HCT116 (cell line): Measurements from ENCODE around the gene LEFTY2. TPM values are rescaled to one million over a fixed set of nuclear protein-coding genes. Genes with fewer than 3 reads are reported as not detected.
"Not testable (repeated sequence)": the region's sequence is repeated elsewhere in the genome, so short reads cannot be mapped to it uniquely, and the experiment has no call there.

Experiments used
- ATAC-seq: fragments of 200-7000 bp; cut with Tn5 transposase; 2 replicates; pipeline ENCODE4 v1.9.1; 2020; ENCODE audit warnings: mild to moderate bottlenecking, moderate library complexity
- BruUV-seq: library from RNA; stranded (reverse); fragments of 400-500 nt; replicated peaks from 2 replicates; lab custom pipeline; 2021; lab: Mats Ljungman, UMichigan
- CTCF ChIA-PET: fragments of 300-600 bp; sonication (Branson Sonifier 250); formaldehyde crosslinking; loops from one replicate; lab custom pipeline; 2021; ENCODE audit warnings: antibody characterized with exemption; lab: Charles Lee
- POLR2A ChIA-PET: fragments of 300-600, 350-600 bp; sonication (Branson Sonifier 250); formaldehyde crosslinking; loops from one replicate; lab custom pipeline; 2021; ENCODE audit warnings: antibody characterized with exemption; lab: Charles Lee
- RAD21 ChIA-PET, 2 experiments: fragments of 300-600 bp; sonication (Branson Sonifier 250); formaldehyde crosslinking; loops; one replicate each; lab custom pipeline; 2023; ENCODE audit warnings: low total read pairs in 2 of 2; ENCODE audit not compliant: uncharacterized antibody in 2 of 2, unreplicated experiment in 2 of 2, low non-redundant PET in 1 of 2; lab: Charles Lee
- DNase-seq: peaks from one replicate; pipeline ENCODE4 v3.0.0-alpha.2; 2010; ENCODE audit warnings: low read depth, low spot score
- H2AFZ ChIP-seq: fragments of 200-600 bp; shearing (Covaris generic), sonication (generic); 2 replicates; pipeline ENCODE4 v1.6.1; 2017; ENCODE audit warnings: low read depth, mixed run types, mixed read lengths, antibody characterized with exemption, low read length; ENCODE audit not compliant: poor library complexity, severe bottlenecking
- H3K27ac ChIP-seq: 2 replicates; pipeline ENCODE4 v1.5.1; 2012; ENCODE audit warnings: low read depth, low read length
- H3K27me3 ChIP-seq: fragments of 200-600 bp; sonication (generic); 2 replicates; pipeline ENCODE4 v1.6.1; 2016; ENCODE audit warnings: mixed run types, low read length, mixed read lengths; ENCODE audit not compliant: insufficient read depth
- H3K36me3 ChIP-seq, 2 experiments: fragments of 200-500 bp in 1 of 2; fragments of 200-600 bp in 1 of 2; sonication (Bioruptor generic) in 1 of 2; sonication (generic) in 1 of 2; 2 replicates each; pipeline versions ENCODE4 v1.5.1 to v1.6.1; 2014 to 2016; ENCODE audit warnings: low read length in 2 of 2, inconsistent platforms in 1 of 2, mixed read lengths in 1 of 2, mixed run types in 1 of 2; ENCODE audit not compliant: insufficient read depth in 2 of 2, control insufficient read depth in 1 of 2
- H3K4me1 ChIP-seq, 2 experiments: fragments of 200-600 bp in 1 of 2; sonication (generic) in 1 of 2; 2 replicates each; pipeline versions ENCODE4 v1.5.1 to v1.6.1; 2012 to 2017; ENCODE audit warnings: low read length in 2 of 2, inconsistent platforms in 1 of 2, mild to moderate bottlenecking in 1 of 2, mixed read lengths in 1 of 2, mixed run types in 1 of 2, moderate library complexity in 1 of 2; ENCODE audit not compliant: insufficient read depth in 2 of 2, control insufficient read depth in 1 of 2
- H3K4me2 ChIP-seq: fragments of 200-600 bp; sonication (generic); 2 replicates; pipeline ENCODE4 v1.6.1; 2017; ENCODE audit warnings: mixed run types, low read length, mixed read lengths
- H3K4me3 ChIP-seq, 2 experiments: fragments of 200-600 bp in 1 of 2; sonication (generic) in 1 of 2; replicated peaks in 1 of 2; 2 replicates each; pipeline ENCODE4 v1.5.1; 2011 to 2016; ENCODE audit warnings: low read length in 2 of 2, control low read depth in 1 of 2, low read depth in 1 of 2, mild to moderate bottlenecking in 1 of 2, mixed read lengths in 1 of 2, mixed run types in 1 of 2
- H3K79me2 ChIP-seq: fragments of 200-600 bp; sonication (generic); 2 replicates; pipeline ENCODE4 v1.6.1; 2017; ENCODE audit warnings: mild to moderate bottlenecking, mixed run types, low read length, moderate library complexity, mixed read lengths; ENCODE audit not compliant: insufficient read depth
- H3K9ac ChIP-seq: fragments of 200-600 bp; sonication (generic); 2 replicates; pipeline ENCODE4 v1.6.1; 2016; ENCODE audit warnings: low read length, mixed read lengths
- H3K9me2 ChIP-seq: fragments of 200-600 bp; sonication (generic), shearing (Covaris generic); 2 replicates; pipeline ENCODE4 v1.6.1; 2017; ENCODE audit warnings: mixed run types, mild to moderate bottlenecking, moderate library complexity; ENCODE audit not compliant: insufficient read depth
- H3K9me3 ChIP-seq, 2 experiments: fragments of 200-500 bp in 1 of 2; fragments of 200-600 bp in 1 of 2; sonication (Bioruptor generic) in 1 of 2; sonication (generic) in 1 of 2; 2 replicates each; pipeline ENCODE4 v1.6.1; 2014 to 2017; ENCODE audit warnings: low read length in 2 of 2, mixed read lengths in 2 of 2, inconsistent platforms in 1 of 2, low read depth in 1 of 2, mild to moderate bottlenecking in 1 of 2, mixed run types in 1 of 2, moderate library complexity in 1 of 2; ENCODE audit not compliant: control insufficient read depth in 1 of 2, insufficient read depth in 1 of 2
- H4K20me1 ChIP-seq: fragments of 200-600 bp; sonication (generic), shearing (Covaris generic); 2 replicates; pipeline ENCODE4 v1.6.1; 2017; ENCODE audit warnings: mixed run types, mild to moderate bottlenecking, moderate library complexity; ENCODE audit not compliant: insufficient read depth
- EGR1 ChIP-seq: IDR thresholded peaks from 2 replicates; pipeline ENCODE4 v1.6.1; 2012; ENCODE audit warnings: low read depth
- EZH2 ChIP-seq: fragments of 200-600 bp; sonication (generic); IDR thresholded peaks from 2 replicates; pipeline ENCODE4 v1.6.1; 2017; ENCODE audit warnings: antibody characterized with exemption, mixed run types
- JUND ChIP-seq: IDR thresholded peaks from 2 replicates; pipeline ENCODE4 v1.6.1; 2012
- POLR2AphosphoS5 ChIP-seq: IDR thresholded peaks from 2 replicates; pipeline ENCODE4 v1.6.1; 2011; ENCODE audit warnings: mild to moderate bottlenecking, low read depth, low read length, moderate library complexity
- RAD21 ChIP-seq: IDR thresholded peaks from 2 replicates; pipeline ENCODE4 v1.6.1; 2012; ENCODE audit warnings: low read depth, mild to moderate bottlenecking
- SP1 ChIP-seq: IDR thresholded peaks from 2 replicates; pipeline ENCODE4 v1.6.1; 2012; ENCODE audit warnings: low read depth
- SRF ChIP-seq: IDR thresholded peaks from 2 replicates; pipeline ENCODE4 v1.6.1; 2012; ENCODE audit warnings: low read depth
- TCF7L2 ChIP-seq: IDR thresholded peaks from 2 replicates; pipeline ENCODE4 v1.7.0; 2011; ENCODE audit warnings: borderline replicate concordance, inconsistent platforms; ENCODE audit not compliant: insufficient read depth, insufficient read length; ENCODE audit errors: extremely low read depth
- intact Hi-C: fragments of 100-400 bp; cut with micrococcal nuclease; formaldehyde crosslinking; loops from 2 replicates; pipeline ENCODE4 v1.10.0; 2022
- total RNA-seq: library from RNA; stranded (reverse); gene quantifications from one replicate; pipeline ENCODE4 v1.2.1, GENCODE V29; 2021; ENCODE audit not compliant: unreplicated experiment
- TF ChIP-seq, protein P1 (sequence below): IDR thresholded peaks from 2 replicates; pipeline ENCODE4 v1.6.1; 2012; ENCODE audit warnings: low read depth
- TF ChIP-seq, protein P2 (sequence below): IDR thresholded peaks from 2 replicates; pipeline ENCODE4 v1.6.1; 2011; ENCODE audit warnings: mild to moderate bottlenecking, low read length, moderate library complexity; ENCODE audit not compliant: insufficient replicate concordance; ENCODE audit errors: extremely low read depth
- TF ChIP-seq, protein P3 (sequence below): IDR thresholded peaks from 2 replicates; pipeline ENCODE4 v1.6.1; 2012

Gene LEFTY2
- total RNA-seq, 1 experiment from 2014 or later: not detected

GRCh38 chr1:225939097-225939938 is 1.7 kb downstream of the LEFTY2 start:
- H3K9me3 ChIP-seq, H2AFZ ChIP-seq, POLR2A ChIA-PET, intact Hi-C loops, BruUV-seq, H3K4me1 ChIP-seq, DNase-seq, H3K27ac ChIP-seq, CTCF ChIA-PET, ATAC-seq, H3K79me2 ChIP-seq, H3K27me3 ChIP-seq, H3K4me2 ChIP-seq, H4K20me1 ChIP-seq, RAD21 ChIA-PET, H3K9me2 ChIP-seq, H3K9ac ChIP-seq, H3K4me3 ChIP-seq, H3K36me3 ChIP-seq: not testable (repeated sequence)

- ChIA-PET RAD21 (no interaction called here), POLR2A (interaction anchor here (2.3 kb wide), 1 partner anchor 13 kb away, joined by 5 read pairs; the partner anchor contains the start of gene PYCR2), CTCF (no interaction called here)
- Histone ChIP-seq H3K9ac (no peak overlapping the region), H3K27me3 (no peaks in the 10 kb centered on the region), H3K36me3 (no peaks in the 10 kb centered on the region), H3K9me2 (no peaks in the 10 kb centered on the region), H3K27ac (no peak overlapping the region), H3K4me3 (no peak overlapping the region), H2AFZ (no peak overlapping the region), H3K4me1 (no peaks in the 10 kb centered on the region; a peak in 1 of 4 replicates), H3K79me2 (no peaks in the 10 kb centered on the region), H3K4me2 (no peak overlapping the region), H3K9me3 (no peaks in the 10 kb centered on the region), H4K20me1 (no peaks in the 10 kb centered on the region)
- DNase-seq: no peak
- intact Hi-C loops: no loop called here
- ATAC-seq: no peak
- no TSS peak for BruUV-seq
- no peak for TF ChIP-seq TCF7L2
- no peak for TF ChIP-seq SP1
- TF ChIP-seq, protein P1, sequence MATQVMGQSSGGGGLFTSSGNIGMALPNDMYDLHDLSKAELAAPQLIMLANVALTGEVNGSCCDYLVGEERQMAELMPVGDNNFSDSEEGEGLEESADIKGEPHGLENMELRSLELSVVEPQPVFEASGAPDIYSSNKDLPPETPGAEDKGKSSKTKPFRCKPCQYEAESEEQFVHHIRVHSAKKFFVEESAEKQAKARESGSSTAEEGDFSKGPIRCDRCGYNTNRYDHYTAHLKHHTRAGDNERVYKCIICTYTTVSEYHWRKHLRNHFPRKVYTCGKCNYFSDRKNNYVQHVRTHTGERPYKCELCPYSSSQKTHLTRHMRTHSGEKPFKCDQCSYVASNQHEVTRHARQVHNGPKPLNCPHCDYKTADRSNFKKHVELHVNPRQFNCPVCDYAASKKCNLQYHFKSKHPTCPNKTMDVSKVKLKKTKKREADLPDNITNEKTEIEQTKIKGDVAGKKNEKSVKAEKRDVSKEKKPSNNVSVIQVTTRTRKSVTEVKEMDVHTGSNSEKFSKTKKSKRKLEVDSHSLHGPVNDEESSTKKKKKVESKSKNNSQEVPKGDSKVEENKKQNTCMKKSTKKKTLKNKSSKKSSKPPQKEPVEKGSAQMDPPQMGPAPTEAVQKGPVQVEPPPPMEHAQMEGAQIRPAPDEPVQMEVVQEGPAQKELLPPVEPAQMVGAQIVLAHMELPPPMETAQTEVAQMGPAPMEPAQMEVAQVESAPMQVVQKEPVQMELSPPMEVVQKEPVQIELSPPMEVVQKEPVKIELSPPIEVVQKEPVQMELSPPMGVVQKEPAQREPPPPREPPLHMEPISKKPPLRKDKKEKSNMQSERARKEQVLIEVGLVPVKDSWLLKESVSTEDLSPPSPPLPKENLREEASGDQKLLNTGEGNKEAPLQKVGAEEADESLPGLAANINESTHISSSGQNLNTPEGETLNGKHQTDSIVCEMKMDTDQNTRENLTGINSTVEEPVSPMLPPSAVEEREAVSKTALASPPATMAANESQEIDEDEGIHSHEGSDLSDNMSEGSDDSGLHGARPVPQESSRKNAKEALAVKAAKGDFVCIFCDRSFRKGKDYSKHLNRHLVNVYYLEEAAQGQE: no peak
- no peak for TF ChIP-seq JUND
- no peak for TF ChIP-seq EZH2
- TF ChIP-seq POLR2AphosphoS5: no peak
- no peak for TF ChIP-seq RAD21
- TF ChIP-seq, protein P2, sequence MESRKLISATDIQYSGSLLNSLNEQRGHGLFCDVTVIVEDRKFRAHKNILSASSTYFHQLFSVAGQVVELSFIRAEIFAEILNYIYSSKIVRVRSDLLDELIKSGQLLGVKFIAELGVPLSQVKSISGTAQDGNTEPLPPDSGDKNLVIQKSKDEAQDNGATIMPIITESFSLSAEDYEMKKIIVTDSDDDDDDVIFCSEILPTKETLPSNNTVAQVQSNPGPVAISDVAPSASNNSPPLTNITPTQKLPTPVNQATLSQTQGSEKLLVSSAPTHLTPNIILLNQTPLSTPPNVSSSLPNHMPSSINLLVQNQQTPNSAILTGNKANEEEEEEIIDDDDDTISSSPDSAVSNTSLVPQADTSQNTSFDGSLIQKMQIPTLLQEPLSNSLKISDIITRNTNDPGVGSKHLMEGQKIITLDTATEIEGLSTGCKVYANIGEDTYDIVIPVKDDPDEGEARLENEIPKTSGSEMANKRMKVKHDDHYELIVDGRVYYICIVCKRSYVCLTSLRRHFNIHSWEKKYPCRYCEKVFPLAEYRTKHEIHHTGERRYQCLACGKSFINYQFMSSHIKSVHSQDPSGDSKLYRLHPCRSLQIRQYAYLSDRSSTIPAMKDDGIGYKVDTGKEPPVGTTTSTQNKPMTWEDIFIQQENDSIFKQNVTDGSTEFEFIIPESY: no peak
- no peak for TF ChIP-seq EGR1
- no peak for TF ChIP-seq SRF
- TF ChIP-seq, protein P3, sequence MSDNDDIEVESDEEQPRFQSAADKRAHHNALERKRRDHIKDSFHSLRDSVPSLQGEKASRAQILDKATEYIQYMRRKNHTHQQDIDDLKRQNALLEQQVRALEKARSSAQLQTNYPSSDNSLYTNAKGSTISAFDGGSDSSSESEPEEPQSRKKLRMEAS: no peak
Observed at GRCh38 chr1:225937048-225937968, 3.7 kb downstream of the LEFTY2 start.
